Iris pigment epithelial cell (primary cell): ENCODE measurements around the gene MAST3.
A peak's percentile ranks its signal among the peaks of the same experiment; 100 is the strongest.

Source experiments
- DNase-seq: peaks from one replicate; pipeline ENCODE4 v3.0.0-alpha.2; 2011; ENCODE audit warnings: low read depth

MAST3 gene

DNA sequence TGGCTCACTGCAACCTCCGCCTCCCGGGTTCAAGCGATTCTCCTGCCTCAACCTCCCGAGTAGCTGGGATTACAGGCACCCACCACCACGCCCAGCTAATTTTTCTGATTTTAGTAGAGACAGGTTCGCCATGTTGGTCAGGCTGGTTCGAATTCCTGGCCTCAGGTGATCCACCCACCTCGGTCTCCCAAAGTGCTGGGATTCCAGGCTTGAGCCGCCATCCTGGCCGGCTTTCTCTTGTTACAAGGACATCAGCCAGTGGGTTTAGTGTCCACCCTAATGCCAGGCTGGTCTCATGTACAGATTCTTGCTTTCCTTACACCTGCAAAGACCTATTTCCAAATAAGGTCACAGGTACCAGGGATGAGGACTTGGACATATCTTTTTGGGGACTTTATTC is 62.2 kb downstream of the MAST3 start:
- no peak for DNase-seq

DNA sequence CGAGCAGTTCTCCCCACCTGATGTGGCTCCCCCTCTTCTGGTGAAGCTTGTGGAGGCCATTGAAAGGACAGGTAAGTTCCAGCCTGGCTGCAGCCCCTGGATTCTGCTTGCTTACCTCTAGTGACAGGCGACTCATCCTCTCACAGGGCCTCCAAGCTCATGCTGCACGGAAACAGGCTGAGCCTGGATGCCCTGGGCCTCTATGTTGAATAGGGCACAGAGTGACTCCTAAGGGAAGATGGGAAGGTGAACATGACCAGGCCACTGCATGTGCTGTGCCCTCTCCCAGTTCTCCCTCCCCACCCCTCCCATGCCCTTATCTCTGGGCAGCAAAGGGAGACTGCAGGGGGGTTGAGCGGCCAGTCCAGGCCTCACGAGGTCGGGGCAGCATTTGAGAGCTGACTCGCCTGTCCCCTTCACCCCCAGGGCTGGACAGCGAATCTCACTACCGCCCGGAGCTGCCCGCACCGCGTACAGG is 63.0 kb downstream of the MAST3 start:
- no peak for DNase-seq

- DNase-seq: peak; percentile 35
Measured at GRCh38 chr19:18160971-18161635, 63.5 kb downstream of the MAST3 start.

- no peak for DNase-seq
Measured at GRCh38 chr19:18161636-18162002, 64.0 kb downstream of the MAST3 start.

DNA sequence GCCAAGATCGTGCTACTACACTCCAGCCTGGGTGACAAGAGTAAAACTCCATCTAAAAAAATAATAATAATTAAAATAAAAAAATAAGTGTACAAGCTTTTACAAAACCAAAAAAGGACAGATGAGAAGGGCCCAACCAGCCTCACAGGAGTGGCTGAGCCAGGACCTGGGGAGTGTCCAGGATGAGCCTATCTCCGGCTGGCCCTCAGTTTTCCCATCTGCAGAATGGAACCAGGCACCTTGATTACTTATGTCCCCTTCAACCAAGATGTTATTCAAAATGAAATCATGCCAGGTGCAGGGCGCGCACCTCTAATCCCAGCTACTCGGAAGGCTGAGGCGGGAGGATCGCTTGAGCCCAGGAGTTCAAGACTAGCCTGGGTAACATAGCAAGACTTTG is 66.5 kb downstream of the MAST3 start:
- no peak for DNase-seq

DNA sequence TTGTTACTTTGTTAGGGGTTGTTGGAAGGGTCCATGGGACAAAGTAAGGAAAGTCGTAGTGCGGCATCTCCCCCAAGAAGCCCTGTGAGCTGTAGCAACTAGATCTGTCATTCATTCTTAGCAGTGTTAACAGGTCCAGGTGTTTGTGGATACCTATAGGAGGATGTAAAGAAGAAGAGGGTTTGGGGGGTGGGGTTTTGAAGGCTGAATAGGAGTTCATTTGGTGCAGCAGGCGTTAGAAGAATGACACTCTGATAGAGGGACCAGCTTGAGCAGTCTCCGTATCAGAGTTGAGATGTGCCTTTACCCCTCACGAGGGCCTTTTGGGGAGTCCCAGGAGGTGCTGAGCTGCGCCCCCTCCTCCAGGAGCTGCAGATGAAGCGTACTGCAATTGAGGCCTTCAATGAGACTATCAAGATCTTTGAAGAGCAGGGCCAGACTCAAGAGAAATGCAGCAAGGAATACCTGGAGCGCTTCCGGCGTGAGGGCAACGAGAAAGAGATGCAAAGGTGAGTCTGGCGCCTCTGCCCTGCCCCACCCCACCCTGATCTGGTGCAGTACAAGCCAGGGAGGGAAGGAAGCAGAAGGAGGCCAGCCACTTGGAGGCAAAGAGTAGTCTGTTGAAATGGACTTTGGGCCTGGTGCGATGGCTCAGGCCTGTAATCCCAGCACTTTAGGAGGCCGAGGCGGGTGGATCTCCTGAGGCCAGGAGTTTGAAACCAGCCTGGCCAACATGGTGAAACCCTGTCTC is 68.4 kb downstream of the MAST3 start:
- DNase-seq: no peak

GRCh38 chr19:18167011-18167410 is 69.4 kb downstream of the MAST3 start:
- DNase-seq: no peak

GRCh38 chr19:18167975-18168645 is 70.5 kb downstream of the MAST3 start:
- DNase-seq: no peak

GRCh38 chr19:18168673-18169381 is 71.2 kb downstream of the MAST3 start:
- DNase-seq: no peak

DNA sequence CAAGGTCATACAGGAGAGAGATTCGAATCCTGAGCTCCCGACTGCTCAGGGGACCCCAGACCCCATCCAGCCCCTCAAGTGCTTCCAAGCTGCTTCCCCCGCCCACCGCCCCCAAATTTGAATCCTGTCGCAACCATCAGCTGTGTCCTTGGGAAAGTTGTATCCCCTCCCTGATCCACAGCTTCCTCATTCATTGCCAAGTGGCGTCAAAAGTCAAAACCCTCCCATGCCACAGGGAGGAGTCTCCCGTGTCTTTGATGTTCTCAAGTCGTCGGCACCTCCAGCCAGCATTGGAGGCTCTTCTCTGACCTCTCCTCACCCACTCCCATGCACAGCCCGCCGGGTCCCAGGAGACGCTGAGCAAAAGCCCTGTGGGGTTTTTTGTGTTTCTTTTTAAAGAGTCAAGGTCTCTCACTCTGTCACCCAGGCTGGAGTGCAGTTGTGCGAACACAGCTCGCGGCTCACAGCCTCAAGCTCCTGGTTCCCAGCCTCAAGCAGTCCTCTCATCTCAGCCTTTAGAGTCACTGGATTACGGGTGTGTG is 73.2 kb downstream of the MAST3 start:
- DNase-seq: no peak

DNA sequence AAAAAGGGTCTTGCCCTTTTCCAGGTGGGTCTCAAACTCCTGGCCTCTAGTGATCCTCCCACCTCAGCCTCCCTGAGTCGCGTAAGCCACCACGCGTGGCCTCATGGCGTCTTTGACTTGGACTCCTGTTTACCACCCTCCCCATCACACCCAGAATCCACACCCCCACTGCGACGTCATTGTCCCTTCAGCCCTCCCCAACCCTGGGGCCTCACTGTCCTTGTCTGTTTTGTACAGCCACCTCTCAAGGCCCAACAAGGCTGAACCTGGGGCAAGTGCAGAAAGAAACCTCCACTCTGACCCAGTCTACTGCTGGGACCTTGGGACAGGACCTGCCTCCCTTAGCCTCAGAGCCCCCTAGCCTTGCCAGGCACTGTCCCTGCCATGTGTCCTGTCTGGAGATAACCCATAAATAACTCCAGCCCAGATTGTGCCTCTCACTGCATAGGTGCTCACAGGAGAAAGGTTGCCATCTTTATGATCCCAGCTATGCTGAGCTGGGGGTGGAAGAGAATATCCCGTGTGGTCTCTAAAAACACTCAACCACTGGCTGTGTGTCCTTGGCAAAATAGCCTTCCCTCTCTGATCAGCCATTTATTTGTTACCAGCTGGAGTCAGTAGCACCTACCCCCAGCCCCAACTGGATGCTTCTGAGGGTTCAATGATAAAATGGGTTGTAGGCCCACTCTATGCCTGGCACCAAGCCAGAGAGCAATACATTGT is 74.2 kb downstream of the MAST3 start:
- DNase-seq: no peak

- DNase-seq: no peak
Measured at GRCh38 chr19:18172331-18173053, 74.9 kb downstream of the MAST3 start.

GRCh38 chr19:18173054-18173571 is 75.5 kb downstream of the MAST3 start:
- DNase-seq: no peak

DNA sequence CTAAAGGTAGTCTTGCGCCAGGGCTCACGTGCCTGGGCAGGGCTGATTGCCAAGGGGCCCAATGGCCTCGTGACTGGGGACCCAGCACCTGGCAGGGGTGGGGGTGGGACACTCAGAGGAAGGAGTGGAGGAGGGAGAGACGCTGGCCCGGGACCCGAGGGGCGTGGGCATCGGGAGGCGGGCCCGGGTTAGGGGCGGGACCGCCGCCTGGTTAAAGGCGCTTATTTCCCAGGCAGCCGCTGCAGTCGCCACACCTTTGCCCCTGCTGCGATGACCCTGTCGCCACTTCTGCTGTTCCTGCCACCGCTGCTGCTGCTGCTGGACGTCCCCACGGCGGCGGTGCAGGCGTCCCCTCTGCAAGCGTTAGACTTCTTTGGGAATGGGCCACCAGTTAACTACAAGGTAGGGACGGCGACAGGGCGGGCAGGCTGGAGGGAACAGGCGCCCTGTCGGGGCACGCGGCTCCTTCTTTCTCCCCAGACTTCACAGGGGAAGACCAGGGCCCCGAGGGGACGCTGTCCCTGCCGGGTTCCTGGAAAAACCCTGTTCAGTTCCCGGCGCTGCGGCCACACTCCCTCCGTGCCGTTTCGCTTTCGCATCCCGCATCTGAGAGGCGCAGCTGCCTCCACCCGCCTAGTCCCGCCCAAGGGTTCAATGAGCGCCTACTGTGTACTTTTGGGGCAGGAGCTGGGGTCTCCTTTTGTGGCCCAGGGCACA is 76.2 kb downstream of the MAST3 start, which contains the start of gene IFI30:
TSS of gene IFI30 (plus strand) at position 242 of the 717 bp plus-strand sequence. CDS start at position 271, 29 bp downstream.
- no peak for DNase-seq

DNA sequence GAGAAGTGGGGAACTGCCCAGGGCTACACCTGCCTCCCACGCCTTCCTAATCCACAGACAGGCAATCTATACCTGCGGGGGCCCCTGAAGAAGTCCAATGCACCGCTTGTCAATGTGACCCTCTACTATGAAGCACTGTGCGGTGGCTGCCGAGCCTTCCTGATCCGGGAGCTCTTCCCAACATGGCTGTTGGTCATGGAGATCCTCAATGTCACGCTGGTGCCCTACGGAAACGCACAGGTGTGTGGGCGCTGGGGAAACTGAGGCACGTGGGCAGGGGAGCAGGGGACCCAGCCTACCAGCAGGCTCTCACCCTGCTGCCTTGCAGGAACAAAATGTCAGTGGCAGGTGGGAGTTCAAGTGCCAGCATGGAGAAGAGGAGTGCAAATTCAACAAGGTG is 77.4 kb downstream of the MAST3 start:
- no peak for DNase-seq

DNA sequence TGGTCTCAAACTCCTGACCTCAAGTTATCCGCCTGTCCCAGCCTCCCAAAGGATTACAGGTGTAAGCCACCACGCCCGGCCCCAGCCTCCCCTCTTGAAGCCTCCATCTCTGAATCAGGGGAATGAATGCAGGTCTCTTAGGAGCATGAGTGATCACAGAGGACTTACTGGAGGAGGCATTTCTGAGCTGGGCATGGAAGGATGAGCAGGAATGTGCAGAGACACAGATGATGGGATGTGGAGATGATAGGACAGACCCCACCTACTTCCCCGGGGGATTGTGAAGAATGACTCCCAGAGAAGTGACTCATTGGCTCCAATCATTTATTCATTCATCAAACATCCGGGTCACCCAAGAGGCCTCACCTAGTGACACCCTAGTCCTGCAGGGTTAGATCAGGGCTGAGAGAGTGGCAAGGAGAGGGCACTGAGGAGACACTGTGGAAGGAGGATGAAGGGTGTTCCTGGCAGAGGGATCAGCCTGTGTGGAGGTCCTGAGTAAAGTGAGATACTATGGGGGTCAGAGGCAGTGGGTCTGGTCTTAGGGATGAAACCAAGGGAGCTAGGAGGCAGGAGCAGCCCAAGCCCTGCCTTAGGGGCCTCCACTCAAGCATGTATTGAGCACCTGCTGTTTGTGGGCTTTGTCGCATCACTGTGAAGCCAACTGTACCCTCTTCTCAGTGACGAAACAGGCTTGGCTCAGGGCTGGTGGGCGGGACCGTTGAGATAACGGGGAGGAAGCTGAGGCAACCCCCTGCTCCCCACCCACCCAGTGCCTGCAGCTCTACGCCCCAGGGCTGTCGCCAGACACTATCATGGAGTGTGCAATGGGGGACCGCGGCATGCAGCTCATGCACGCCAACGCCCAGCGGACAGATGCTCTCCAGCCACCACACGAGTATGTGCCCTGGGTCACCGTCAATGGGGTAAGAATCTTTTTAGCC is 79.1 kb downstream of the MAST3 start:
- DNase-seq: no peak

DNA sequence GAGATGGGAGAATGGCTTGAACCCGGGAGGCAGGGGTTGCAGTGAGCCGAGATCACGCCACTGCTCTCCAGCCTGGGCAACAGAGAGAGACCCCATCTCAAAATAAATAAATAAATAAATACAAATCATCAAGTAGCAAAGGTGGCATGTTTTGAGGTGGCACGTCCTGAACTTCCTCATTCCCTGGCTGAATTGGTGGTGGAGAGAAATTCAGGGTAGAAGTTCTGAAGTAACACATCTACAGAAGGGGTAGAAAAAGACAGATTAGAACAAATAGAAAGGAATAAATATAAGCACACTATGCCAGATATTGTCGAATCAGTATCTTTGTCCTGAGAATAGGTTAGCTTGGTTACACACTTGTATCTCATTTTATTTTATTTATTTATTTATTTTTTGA is 82.4 kb downstream of the MAST3 start:
- no peak for DNase-seq

DNA sequence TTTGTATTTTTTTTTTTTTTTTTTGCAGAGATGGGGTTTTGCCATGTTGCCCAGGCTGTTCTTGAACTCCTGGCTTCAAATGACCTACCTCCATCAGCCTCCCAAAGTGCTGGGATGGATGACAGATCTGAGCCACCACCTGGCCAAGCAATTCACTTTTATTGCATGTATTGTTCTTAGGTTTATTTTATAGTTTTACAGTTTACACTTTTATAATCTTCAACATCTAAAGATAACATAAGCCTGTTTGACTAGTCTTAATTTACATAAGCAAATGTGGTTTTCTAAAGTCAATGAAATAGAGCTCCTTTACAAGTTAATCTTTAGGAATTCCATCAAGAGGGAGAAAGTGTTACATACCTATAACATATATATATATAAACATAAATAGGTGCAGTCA is 86.0 kb downstream of the MAST3 start:
- no peak for DNase-seq

GRCh38 chr19:18185538-18185937 is 88.0 kb downstream of the MAST3 start:
- DNase-seq: no peak
